ENCODE results near the gene MSRB3. TPM values are rescaled to one million over a fixed set of nuclear protein-coding genes. Genes with fewer than 3 reads are reported as not detected.

Gene MSRB3
- total and polyA plus RNA-seq, 2 donors (not counting 3 experiments of a cell fraction or from before 2014, with no cell fraction given), result 20.0 to 59.3 TPM

GRCh38 chr12:65389436-65389835 lies 111.0 kb downstream of the MSRB3 start:
- no TSS peak for BruUV-seq (replicated peaks)
- Histone ChIP-seq H3K27ac (ENCODE audit: insufficient read depth, low read depth, low read length) (no peak overlapping the region), H3K4me3 (replicated peaks in 1 of 3; ENCODE audit: insufficient read depth in 1 of 3, low read depth in 1 of 3, low read length in 3 of 3) (no peak overlapping the region), H4K20me1 (replicated peaks; ENCODE audit: control insufficient read depth, extremely low read depth, insufficient read depth, low read length) (no peaks in the 10 kb centered on the region), H3K4me1 (ENCODE audit: control insufficient read depth, extremely low read depth, insufficient read depth, low read length) (no peaks in the 10 kb centered on the region), H3K27me3 (ENCODE audit: control insufficient read depth in 2 of 2, insufficient read depth in 2 of 2, low read length in 2 of 2) (no peaks in the 10 kb centered on the region), H3K79me2 (ENCODE audit: control insufficient read depth, insufficient read depth, low read length) (no peaks in the 10 kb centered on the region), H3K4me2 (ENCODE audit: insufficient read depth, low read length) (no peak overlapping the region), H3K9me3 (replicated peaks; ENCODE audit: control insufficient read depth, insufficient read depth, low read length) (no peaks in the 10 kb centered on the region), H2AFZ (ENCODE audit: low read depth, low read length) (no peak overlapping the region), H3K9me1 (replicated peaks; ENCODE audit: control insufficient read depth, extremely low read depth, insufficient read depth, low read length) (no peaks in the 10 kb centered on the region), H3K9ac (replicated peaks; ENCODE audit: extremely low read depth, insufficient read depth, low read length) (no peak overlapping the region), H3K36me3 (ENCODE audit: control insufficient read depth in 2 of 2, extremely low read depth in 1 of 2, insufficient read depth in 2 of 2, low read length in 2 of 2) (no peaks in the 10 kb centered on the region)
- DNase-seq (ENCODE audit: low read depth, low spot score) (no peak), FAIRE-seq (no peak)
- TF ChIP-seq POLR2AphosphoS5 (IDR thresholded peaks at IDR 0.05; ENCODE audit: insufficient read depth, low read depth, low read length), result no peak
- TF ChIP-seq MYC (IDR thresholded peaks at IDR 0.05; ENCODE audit: low read depth, low read length), result no peak
- no peak for TF ChIP-seq CTCF (IDR thresholded peaks at IDR 0.05; ENCODE audit: extremely low read depth in 1 of 2, insufficient read depth in 1 of 2, low read depth in 1 of 2, low read length in 2 of 2)
- TF ChIP-seq MAX (IDR thresholded peaks at IDR 0.05; ENCODE audit: insufficient read depth, insufficient read length), result no peak
- no peak for TF ChIP-seq GATA2 (IDR thresholded peaks at IDR 0.05; ENCODE audit: insufficient read depth, insufficient read length, low read depth, low read length)
- no peak for TF ChIP-seq FOS (IDR thresholded peaks at IDR 0.05; ENCODE audit: borderline replicate concordance, insufficient read depth, low read length)
- TF ChIP-seq EZH2 (IDR thresholded peaks at IDR 0.05; ENCODE audit: borderline replicate concordance, low read depth, low read length, severe bottlenecking), result no peak
- TF ChIP-seq POLR2A (IDR thresholded peaks at IDR 0.05; ENCODE audit: low read depth, low read length), result no peak
- TF ChIP-seq JUN (IDR thresholded peaks at IDR 0.05; ENCODE audit: borderline replicate concordance, insufficient read depth, insufficient read length, low read depth), result no peak
- intact Hi-C loops (cut with micrococcal nuclease) (no loop called here), dilution Hi-C loops (cut with MboI; ENCODE audit: extremely low pct_ligation_motif_present, low sequenced_read_pairs) (no loop called here)
- POLR2A ChIA-PET, result no interaction called here
- CTCF ChIA-PET, result interaction anchor here (0.7 kb wide), 1 partner anchor 55 kb away, joined by 3 read pairs; no protein-coding TSS in a partner anchor
